KG1 (cell line): ENCODE results near the gene EIPR1.

ENCODE experiments used
- DNase-seq: peaks from one replicate; lab custom pipeline; 2025; lab: John Stamatoyannopoulos, UW

Gene EIPR1

DNA sequence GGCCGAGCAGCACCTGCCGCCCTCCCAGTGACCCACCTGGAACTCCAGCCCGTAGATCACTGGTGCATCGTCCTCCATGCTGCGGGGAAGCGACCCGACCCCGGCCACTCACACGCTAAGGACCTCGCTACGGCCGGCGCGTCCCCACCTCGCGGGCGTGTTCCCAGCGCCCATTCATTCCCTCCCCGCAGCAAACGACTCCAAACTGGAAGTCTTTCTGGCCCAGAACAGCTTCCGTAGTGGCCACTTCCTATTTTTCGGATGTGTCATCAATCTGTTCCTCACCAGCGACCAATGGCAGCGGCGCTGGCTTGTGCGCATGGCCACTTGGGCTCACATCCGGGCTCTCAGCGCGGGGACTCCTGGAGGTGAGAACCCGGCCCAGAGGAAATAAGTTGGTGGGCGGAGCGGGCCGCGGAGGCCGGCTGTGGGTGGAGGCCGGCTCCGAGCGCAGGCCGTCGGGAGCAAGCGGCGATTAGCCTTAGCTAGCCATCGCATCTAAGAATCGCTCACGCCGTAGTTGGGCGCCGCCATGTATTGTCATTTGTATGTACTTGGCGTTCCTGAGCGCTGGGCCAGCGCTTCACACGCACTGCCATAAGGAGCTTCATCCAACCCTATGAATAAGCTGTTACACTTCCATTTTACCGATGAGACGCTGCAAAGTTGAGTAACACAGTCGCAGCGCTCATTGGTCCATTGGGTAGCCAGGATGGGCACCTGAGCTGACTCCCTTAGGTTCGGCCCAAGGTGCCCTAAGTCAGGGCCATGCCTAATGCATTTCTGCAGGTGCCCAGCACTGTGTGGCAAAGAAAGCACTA lies at the start of gene EIPR1:
Gene EIPR1, minus strand, starts transcription at position 207 of the 821 bp plus-strand sequence. Its CDS starts 129 bp downstream, at position 78.
- peak; percentile 91 for DNase-seq

DNA sequence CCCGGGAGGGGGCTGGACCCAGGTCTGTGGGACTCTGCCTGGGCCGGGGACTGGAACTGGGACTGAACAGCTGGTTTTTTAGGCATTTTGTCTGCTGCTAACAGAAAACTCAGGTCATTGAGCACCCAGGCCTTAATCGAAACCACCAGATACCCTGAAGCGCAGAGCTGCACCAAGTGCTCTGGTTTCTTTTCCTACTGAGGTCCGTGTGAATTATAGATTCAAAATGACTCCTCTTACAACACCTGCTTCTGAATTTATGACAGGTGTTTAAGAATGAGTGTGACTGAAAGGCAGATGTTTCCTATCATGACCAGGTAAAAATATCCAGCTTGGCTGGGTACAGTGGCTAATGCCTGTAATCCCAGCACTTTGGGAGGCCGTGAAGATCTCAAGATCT lies 49.7 kb upstream of the EIPR1 start:
- DNase-seq = no peak

DNA sequence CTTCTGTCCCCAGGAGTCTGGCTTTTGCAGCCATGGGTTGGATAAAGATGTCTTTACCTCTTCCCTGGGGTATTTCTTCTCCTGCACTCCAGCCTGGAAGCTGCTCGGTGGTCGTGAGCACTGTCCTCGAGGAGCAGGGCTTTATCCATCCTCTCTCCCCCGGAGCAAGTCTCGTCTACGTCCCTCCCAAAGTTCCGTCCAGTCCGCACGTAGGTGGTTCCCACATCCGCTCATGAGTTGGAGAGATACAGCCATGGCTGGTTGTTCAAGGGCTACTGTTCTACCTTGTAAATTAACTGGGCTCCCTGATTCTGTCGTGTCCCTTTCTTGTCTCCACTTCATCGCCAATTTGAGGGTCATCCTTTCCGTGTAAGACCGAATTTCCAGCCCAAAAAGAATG lies 49.0 kb upstream of the EIPR1 start:
- no peak for DNase-seq

DNA sequence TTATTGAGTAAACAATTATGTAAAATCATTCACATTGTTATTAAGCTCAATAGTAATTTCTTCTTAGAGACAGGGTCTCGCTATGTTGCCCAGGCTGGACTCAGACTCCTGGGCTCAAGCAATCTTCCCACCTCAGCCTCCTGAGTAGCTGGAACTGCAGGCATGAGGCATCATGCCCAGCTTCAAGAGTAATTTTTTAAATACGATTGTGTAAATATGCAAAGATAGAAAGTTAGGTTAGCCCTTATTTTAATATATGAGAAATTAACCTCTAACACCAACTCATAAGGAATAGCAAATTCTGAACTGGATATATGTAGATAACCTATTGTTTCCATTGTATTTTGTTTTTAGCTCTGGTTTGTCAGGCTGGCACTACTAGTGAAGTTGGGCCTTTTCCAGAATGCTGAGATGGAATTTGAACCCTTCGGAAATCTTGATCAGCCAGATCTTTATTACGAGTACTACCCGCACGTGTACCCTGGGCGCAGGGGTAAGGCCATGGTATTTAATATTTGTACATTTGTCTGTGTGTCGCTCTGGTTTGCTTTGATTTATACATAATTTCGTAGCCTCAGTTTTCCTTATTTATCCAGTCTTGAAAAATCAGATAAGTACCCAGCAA lies 46.7 kb upstream of the EIPR1 start:
- DNase-seq = no peak

DNA sequence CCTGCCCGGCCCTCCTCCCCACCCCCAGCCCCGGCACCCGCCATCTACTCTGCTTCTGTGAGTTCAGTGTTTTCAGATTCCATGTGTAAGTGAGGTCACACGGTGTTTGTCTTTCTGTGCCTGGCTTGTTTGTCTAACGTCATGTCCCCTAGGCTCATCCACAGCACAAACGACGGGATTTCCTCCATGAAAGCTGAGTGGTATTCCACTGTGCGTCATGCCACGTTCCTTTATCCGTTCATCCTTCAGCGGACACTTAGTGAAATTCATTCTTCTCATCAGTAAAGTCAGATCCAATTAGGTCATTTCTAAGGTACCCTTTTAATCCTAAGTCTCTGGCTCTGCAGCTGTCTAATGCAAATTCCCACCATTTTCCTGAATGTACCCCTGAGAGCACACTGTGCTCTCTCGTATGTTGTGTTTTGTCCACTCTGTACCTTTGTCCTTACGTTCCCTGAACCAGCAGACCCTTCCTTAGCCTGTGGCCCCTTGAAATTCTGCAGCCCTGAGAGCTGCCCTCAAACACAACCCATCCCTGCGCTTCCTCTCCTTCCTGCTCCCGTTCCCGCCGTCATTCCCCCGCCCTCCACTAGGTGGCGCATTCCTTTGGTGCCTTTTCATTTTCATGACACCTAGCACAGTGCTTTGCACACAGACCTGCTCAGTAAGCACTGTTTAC lies 46.0 kb upstream of the EIPR1 start:
- DNase-seq = peak; percentile 9

DNA sequence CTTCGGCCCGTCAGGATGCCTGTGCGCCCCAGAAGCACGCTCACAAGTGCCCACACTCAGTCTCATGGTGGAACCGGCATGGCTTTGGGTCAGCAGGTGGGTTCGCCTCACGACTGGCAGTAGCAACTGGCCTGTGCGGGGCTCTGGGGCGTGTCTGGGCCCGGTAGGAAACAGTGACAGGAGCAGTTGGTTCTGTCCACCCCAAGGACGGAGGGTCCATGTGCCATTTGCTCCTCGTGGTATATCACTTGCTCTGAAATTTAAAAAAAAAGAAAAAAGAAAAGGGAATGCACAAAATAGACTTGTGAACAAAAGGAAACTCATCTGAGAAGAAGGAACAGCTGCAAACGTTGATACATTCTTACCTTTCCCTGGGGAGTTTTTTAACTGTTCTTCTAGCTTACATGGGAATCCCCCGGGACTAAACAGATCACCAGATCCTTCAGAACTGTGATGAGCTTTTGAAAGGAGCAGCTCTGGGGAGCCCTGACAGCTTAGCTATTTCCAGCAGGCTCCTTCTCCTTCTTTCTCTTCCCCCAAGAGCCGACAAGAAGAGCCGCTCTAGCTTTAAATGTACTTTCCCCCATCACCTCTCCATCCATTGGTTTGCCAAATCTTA lies 44.7 kb upstream of the EIPR1 start:
- no peak for DNase-seq

DNA sequence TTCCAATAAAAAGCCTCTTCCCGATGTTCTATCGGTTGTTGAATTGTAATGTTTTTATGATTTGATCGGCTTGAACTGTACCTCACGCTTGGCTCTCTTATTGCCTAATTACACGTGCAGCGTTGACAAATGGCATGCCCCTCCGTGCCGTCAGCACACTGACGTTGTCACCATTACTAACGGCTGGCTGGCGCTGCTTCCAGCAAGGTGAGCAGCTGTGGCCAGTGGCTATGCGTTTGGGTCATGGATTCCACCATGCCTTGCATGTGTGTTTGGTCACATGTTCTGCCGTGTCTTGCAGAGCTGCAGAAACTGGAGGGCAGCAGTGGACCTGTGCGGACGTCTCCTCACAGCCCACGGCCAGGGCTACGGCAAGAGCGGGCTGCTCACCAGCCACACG lies 44.0 kb upstream of the EIPR1 start:
- no peak for DNase-seq

DNA sequence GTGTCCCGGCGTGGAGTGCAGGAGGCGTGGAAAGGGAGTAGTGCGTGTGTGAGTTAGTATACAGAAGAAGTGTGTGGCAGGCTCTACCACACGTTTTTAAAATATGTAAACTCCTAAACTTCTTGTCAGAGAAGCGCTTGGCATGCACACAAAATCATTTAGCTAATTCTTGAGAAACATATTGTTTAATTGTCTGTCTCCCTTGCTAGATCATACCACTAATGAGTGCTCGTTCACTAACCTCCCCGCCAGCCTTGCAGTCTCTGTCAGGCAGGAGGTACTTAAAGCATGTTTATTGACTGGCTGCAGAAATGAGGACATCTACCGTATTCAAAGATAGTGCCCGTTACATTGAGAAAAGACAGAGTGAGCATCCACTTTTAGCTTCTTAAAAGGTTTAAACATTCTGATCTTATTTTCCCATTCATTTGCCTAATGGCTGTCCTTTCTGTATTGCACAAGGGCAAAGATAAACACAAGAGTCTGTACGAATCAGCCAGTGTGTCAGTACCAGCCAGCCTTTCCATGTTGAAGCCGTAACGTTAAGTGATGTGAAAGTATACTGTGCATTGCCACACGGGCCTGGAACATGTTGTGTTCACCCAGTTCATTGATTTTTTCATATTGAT lies 43.3 kb upstream of the EIPR1 start:
- DNase-seq = no peak

DNA sequence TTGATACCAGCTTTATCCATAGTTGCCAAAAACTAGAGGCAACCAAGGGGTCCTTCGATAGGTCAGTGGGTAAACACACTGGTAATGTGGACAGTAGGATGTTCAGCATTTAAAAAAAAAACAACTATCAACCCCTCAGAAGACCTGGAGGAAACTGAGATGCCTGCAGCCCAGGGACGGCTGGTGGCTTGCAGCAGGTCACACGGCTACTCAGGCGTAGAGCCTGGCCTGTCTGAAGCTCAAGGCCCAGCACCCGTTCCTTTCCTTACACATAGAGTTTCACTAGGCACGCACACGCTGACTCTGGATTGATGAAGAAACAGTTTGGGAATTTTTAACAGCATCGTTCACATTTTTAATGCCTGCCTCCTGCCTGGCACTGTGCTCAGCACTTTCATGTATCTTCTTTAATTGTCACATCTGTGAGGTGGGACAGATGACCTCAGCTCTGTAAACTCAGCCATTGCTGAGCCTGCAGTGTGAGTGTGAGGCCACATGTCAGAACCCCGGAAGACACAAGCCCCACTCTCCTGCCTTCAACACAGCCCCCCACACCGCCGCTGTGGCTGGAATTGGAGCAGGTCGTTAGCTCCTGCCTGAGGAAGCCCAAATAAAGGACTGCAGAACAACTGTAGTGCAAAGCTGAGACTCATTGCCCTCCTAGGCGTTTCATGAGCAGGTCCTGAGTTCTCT lies 42.6 kb upstream of the EIPR1 start:
- no peak for DNase-seq

DNA sequence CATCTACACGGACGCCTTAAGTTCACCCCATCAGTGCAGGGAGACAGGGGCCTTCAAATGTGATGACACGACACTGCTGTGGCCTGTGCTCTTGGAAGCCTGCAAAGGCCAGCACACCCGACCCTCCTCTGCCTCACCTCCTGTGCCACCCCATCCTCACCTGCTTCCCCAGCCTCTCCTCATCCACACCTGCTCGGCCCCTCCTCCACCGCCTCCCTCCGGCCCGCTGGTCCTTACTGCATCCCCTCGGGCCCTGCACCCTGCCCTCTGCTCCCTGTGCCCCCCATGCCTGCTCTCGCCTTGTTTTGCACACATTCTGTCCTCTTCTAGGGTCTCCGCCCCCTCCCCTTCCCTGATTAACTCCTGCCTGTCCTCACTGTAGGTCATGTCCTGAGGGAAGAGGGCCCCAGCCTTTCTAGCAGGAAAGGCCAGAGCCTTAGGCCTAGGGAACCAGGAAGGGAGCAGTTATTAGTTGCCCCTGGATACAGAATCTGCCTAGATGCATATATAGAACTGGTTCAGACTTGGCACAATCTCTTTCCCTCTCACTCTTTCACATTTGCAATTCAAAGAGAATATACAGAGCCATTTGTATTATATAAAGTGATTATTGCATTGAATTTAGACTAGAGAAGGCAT lies 41.3 kb upstream of the EIPR1 start:
- DNase-seq = no peak

DNA sequence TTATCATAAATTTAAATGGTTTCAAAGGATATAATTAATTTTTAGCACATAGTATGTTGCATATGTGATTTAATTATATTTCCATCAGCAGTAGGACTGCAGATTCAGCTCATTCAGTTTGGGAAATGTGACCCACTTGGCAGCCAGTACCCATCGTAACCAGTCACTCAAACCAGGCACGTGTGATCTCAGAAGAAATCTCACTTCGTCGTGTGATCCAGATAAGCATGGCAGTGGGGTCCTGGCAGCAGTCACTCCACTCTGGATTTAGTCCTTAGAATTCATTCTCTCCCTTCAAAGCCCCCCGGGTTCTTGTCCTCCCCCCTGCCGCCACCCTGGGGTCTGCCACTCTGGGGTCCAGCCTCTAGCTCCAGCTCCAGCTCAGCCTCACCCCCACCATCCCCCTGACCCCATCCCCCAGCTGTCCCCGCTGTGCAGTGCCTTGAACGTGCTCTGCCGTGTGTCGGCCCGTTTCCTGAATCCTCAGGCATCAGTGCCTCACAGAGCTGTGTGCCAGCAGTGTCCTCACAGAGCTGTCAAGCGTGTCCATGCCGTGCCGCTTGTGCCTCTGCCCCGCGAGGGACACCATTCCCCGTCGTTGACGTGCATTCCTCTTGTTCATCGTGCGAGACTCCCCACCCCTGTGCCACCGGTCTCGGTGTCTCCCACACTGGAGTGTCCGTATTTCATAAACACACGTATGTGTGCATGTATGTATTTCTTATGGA lies 36.7 kb upstream of the EIPR1 start:
- DNase-seq = no peak

DNA sequence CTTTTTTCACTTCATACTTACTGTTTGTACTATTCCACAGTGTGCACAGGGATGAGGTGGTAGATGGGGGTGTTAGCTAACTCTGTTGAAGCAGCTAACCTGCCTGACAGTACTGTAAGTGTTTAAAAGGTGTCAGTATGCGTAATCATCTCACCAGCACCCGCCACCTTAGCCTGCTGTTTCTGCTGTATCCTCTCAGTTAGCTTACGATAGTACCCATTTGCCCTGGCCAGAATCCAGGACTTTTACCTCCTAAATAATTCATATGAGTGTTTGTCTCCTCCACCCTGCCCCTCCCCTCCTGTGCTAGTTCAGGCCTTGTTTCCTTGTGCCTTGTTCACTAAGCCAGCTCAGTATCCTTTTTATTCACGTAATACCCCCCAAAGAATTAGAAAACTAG lies 36.1 kb upstream of the EIPR1 start:
- DNase-seq = no peak

DNA sequence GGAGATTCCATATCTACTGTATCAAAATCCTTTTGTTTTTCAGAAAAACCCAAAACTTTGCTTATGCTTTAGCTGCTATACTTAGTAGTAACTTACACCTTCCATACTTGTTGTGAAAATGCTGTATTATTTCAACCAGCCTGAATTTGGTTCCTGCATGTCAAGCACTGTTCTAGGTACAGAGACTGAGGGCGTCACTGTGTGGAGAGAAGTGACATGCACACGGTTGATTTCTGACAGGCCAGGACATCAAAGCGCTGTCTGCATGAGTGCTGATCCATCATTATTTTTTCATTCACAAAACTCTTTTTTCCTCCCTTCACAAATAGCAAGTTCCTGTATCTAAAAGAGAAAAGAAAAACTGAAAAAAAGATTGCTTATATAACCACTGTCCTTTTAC lies 33.5 kb upstream of the EIPR1 start:
- DNase-seq = no peak

DNA sequence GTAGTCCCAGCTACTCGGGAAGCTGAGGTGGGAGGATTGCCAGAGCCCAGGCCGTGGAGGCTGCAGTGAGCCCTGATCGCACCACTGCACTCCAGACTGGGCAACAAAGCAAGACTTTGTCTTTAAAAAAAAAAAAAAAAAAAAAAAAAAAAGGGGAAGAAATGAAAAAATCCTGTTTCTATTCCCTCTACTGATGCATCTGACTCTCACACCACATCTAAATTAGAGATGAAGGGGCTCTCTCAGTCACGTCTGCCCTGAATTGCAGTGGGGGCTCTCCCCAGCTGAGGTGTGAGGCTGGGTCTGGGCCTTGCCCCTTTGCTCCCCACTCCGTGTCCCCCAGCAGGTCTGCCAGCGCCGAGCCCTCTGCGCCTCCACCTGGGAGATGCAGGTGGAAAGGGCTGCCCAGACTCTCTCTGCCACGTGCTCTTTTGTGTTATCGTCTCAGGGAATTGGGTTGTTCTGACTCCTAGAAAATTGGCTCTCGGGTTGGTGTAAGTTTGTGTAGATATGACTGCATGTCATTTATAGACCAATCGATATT lies 32.1 kb upstream of the EIPR1 start:
- no peak for DNase-seq

DNA sequence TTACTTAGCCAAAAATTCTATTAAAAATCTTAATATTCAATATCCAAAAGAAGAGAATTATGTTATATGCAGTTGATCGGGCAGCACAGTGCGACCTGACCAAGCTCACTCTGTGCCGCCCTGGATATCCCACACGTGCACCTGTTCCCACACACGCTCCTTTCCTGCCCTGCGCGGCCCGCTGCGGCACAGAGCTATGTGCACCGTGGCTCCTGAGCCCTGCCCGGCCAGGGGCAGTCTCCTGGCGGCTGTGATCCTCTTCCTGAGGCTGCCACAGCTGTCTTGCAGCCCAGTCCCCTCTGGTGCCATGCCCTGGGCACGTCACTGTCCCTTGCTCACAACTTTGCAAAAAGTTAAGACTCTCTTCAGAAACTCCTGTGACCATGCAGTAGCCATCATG lies 31.2 kb upstream of the EIPR1 start:
- no peak for DNase-seq

DNA sequence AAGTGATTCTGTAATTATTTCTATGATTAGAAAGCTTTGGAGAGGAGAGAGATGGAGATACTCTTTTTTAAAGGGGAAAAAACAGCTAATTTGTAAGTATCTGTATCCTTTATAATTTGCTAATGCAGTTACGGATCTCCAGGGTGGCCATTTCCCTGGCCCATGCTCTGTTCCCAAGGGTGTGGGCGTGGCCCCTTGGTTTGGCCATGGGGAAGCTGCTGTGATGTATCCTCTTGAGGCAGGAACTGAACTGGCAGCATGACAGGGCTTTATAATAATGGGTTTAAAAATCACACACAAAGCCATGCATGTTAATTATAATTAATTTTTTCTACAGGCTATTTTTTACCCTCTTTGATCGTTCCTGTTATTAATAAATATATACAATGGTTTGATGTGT lies 28.9 kb upstream of the EIPR1 start:
- DNase-seq = no peak

DNA sequence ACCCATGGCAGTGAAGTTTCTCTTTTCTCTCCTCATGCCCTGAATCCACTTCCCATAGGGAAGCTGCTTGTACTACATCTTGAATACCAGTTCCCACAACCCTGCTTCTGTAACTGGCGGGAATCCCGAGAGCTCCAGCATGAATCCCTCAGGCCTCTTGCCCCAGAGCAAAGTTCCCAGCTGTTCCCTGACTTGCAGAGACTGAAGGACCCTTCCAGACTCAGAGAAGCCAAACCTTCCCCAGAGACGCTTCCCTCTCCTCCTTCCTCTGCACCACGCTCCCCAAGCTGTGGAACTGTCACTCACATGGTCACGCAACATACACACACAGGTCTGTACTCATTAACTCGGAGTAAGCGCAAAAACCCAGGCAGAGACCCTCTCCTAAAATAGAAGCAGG lies 28.3 kb upstream of the EIPR1 start:
- no peak for DNase-seq

DNA sequence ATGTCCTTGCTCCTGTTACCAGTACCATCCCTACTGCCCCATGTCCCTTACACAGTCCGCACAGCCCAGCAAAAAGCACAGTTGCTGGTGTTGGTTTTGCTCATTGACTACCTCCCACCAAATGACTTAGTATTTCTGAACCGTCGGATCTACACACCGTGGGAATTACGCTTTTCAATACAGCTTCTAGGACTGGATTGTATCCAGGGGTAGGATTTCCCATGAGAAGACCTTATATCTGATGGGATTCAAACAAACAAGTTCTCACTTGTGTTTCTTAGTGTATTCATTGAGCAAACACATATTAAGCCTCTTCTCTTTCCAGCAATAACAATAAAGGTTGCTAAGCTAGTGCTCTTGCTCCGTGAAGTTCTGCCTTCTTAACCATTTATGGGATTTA lies 27.7 kb upstream of the EIPR1 start:
- no peak for DNase-seq

DNA sequence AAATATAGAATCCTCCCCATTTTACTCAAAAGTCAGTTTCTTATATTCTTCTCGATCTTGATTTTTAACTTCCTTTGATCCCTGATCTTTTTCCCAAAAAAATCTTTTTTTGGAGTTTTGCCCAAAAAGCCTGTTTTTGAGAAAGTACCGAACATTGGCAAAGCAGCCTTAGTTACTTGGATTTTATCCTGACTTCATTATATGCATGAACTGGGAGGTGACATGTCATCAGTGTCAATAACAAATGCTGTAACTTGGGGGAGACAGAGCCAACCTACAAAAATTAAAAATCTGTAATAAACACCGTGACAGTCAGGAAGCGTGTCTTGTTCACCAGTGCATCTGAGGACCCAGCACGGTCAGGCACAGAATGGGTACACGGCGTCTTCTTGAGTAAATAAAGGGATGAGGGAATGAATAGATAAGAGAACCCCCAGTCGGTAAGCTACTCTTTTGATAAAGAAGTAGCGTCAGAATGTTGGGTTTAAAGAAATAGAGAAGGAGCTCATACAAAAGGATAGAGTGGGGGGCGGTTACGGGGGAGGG lies 26.8 kb upstream of the EIPR1 start:
- DNase-seq = no peak
